H9 (cell line): ENCODE results near the gene CHAC2. TPM values are rescaled to one million over a fixed set of nuclear protein-coding genes. Genes with fewer than 3 reads are reported as not detected.

Source experiments
- DNase-seq: peaks from one replicate; pipeline ENCODE4 v3.0.0-alpha.2; 2017
- H2AFZ ChIP-seq: one replicate; pipeline ENCODE4 v1.6.1; 2013; ENCODE audit warnings: mild to moderate bottlenecking, low read length, control low read depth, moderate library complexity
- H2AK5ac ChIP-seq: 2 replicates; pipeline ENCODE4 v1.6.1; 2013; ENCODE audit warnings: low read length, control low read depth, mixed read lengths; ENCODE audit not compliant: insufficient read length
- H2BK120ac ChIP-seq: one replicate; pipeline ENCODE4 v1.6.1; 2013; ENCODE audit warnings: low read depth, mild to moderate bottlenecking, low read length, control low read depth, inconsistent platforms; ENCODE audit not compliant: poor library complexity, severe bottlenecking
- H2BK12ac ChIP-seq: 2 replicates; pipeline ENCODE4 v1.6.1; 2013; ENCODE audit warnings: low read length, control low read depth, mixed read lengths, low read depth; ENCODE audit not compliant: insufficient read length
- H2BK15ac ChIP-seq: 2 replicates; pipeline ENCODE4 v1.6.1; 2013; ENCODE audit warnings: low read depth, low read length, control low read depth
- H2BK20ac ChIP-seq: one replicate; pipeline ENCODE4 v1.6.1; 2013; ENCODE audit warnings: low read depth, mild to moderate bottlenecking, low read length, control low read depth, inconsistent platforms; ENCODE audit not compliant: poor library complexity, severe bottlenecking
- H2BK5ac ChIP-seq: 2 replicates; pipeline ENCODE4 v1.6.1; 2013; ENCODE audit warnings: low read length, control low read depth, mixed read lengths; ENCODE audit not compliant: insufficient read length
- H3K14ac ChIP-seq: 2 replicates; pipeline ENCODE4 v1.6.1; 2013; ENCODE audit warnings: low read length, control low read depth; ENCODE audit not compliant: insufficient read depth
- H3K18ac ChIP-seq: 2 replicates; pipeline ENCODE4 v1.6.1; 2013; ENCODE audit warnings: low read depth, mild to moderate bottlenecking, mixed read lengths, low read length, control low read depth; ENCODE audit not compliant: insufficient read length
- H3K23ac ChIP-seq: 2 replicates; pipeline ENCODE4 v1.6.1; 2013; ENCODE audit warnings: low read length, control low read depth, mixed read lengths, low read depth; ENCODE audit not compliant: insufficient read length
- H3K23me2 ChIP-seq: 2 replicates; pipeline ENCODE4 v1.6.1; 2013; ENCODE audit warnings: low read depth, mild to moderate bottlenecking, mixed read lengths, low read length, control low read depth; ENCODE audit not compliant: insufficient read length, poor library complexity, severe bottlenecking
- H3K27ac ChIP-seq: 2 replicates; pipeline ENCODE4 v1.5.1; 2013; ENCODE audit warnings: low read length, control low read depth, mixed read lengths, low read depth; ENCODE audit not compliant: insufficient read length
- H3K27me3 ChIP-seq: 2 replicates; pipeline ENCODE4 v1.6.1; 2013; ENCODE audit warnings: low read length, control low read depth, inconsistent platforms; ENCODE audit not compliant: insufficient read depth
- H3K4ac ChIP-seq: 2 replicates; pipeline ENCODE4 v1.6.1; 2013; ENCODE audit warnings: low read depth, mild to moderate bottlenecking, control low read depth, inconsistent platforms, low read length, moderate library complexity
- H3K4me1 ChIP-seq: 2 replicates; pipeline ENCODE4 v1.6.1; 2013; ENCODE audit warnings: low read length, control low read depth, inconsistent platforms; ENCODE audit not compliant: insufficient read depth
- H3K4me2 ChIP-seq: 2 replicates; pipeline ENCODE4 v1.6.1; 2013; ENCODE audit warnings: low read length, control low read depth, mixed read lengths; ENCODE audit not compliant: insufficient read length, insufficient read depth
- H3K56ac ChIP-seq: 2 replicates; pipeline ENCODE4 v1.6.1; 2013; ENCODE audit warnings: low read depth, mild to moderate bottlenecking, mixed read lengths, low read length, control low read depth; ENCODE audit not compliant: insufficient read length
- H3K79me1 ChIP-seq: 2 replicates; pipeline ENCODE4 v1.6.1; 2013; ENCODE audit warnings: low read depth, mild to moderate bottlenecking, moderate library complexity, low read length, control low read depth, inconsistent platforms; ENCODE audit not compliant: insufficient read depth, poor library complexity, severe bottlenecking
- H3K79me2 ChIP-seq: 2 replicates; pipeline ENCODE4 v1.6.1; 2013; ENCODE audit warnings: low read length, control low read depth, inconsistent platforms; ENCODE audit not compliant: insufficient read depth
- H3K9ac ChIP-seq: 2 replicates; pipeline ENCODE4 v1.6.1; 2013; ENCODE audit warnings: low read length, control low read depth, mixed read lengths; ENCODE audit not compliant: insufficient read length; ENCODE audit errors: extremely low read depth
- H3K9me3 ChIP-seq: one replicate; pipeline ENCODE4 v1.6.1; 2013; ENCODE audit warnings: low read depth, low read length, inconsistent platforms; ENCODE audit not compliant: control insufficient read depth
- H3T11ph ChIP-seq: one replicate; pipeline ENCODE4 v1.6.1; 2013; ENCODE audit warnings: mild to moderate bottlenecking, low read length, control low read depth, inconsistent platforms
- H4K20me1 ChIP-seq: one replicate; pipeline ENCODE4 v1.6.1; 2013; ENCODE audit not compliant: control insufficient read depth, insufficient read length, insufficient read depth
- H4K5ac ChIP-seq: 2 replicates; pipeline ENCODE4 v1.6.1; 2013; ENCODE audit warnings: low read depth, mild to moderate bottlenecking, mixed read lengths, low read length, control low read depth; ENCODE audit not compliant: insufficient read length
- H4K8ac ChIP-seq: replicated peaks from 2 replicates; pipeline ENCODE4 v1.6.1; 2013; ENCODE audit warnings: low read length, control low read depth, mixed read lengths, low read depth; ENCODE audit not compliant: insufficient read length
- H4K91ac ChIP-seq: 2 replicates; pipeline ENCODE4 v1.6.1; 2013; ENCODE audit warnings: low read depth, mild to moderate bottlenecking, moderate library complexity, mixed read lengths, low read length, control low read depth; ENCODE audit not compliant: insufficient read length
- H3K27ac Mint-ChIP-seq, 3 experiments: 2 replicates in 2 of 3; 3 replicates in 1 of 3; pipeline ENCODE4 v1.8.0; 2020 to 2021; ENCODE audit warnings: mixed read lengths in 3 of 3, mild to moderate bottlenecking in 1 of 3, moderate library complexity in 1 of 3
- H3K27me3 Mint-ChIP-seq: 2 replicates; pipeline ENCODE4 v1.8.0; 2021; ENCODE audit warnings: low read depth, mild to moderate bottlenecking, moderate library complexity, mixed read lengths
- H3K36me3 Mint-ChIP-seq, 3 experiments: 2 replicates in 2 of 3; 3 replicates in 1 of 3; pipeline ENCODE4 v1.8.0; 2020 to 2021; ENCODE audit warnings: low read depth in 3 of 3, mixed read lengths in 3 of 3; ENCODE audit not compliant: insufficient read depth in 1 of 3
- H3K4me1 Mint-ChIP-seq, 2 experiments: 2 replicates each; pipeline ENCODE4 v1.8.0; 2020; ENCODE audit warnings: mixed read lengths in 2 of 2
- H3K4me3 Mint-ChIP-seq, 2 experiments: 2 replicates in 1 of 2; 3 replicates in 1 of 2; pipeline ENCODE4 v1.8.0; 2020 to 2021; ENCODE audit warnings: mild to moderate bottlenecking in 2 of 2, mixed read lengths in 2 of 2, moderate library complexity in 1 of 2
- H3K9me3 Mint-ChIP-seq, 2 experiments: 2 replicates in 1 of 2; 3 replicates in 1 of 2; pipeline ENCODE4 v1.8.0; 2020; ENCODE audit warnings: mild to moderate bottlenecking in 2 of 2, mixed read lengths in 2 of 2, moderate library complexity in 1 of 2
- CTCF ChIP-seq: fragments of 200-600 bp; sonication (generic); conservative IDR thresholded peaks from 3 replicates; pipeline ENCODE4 v1.8.0; 2021; ENCODE audit warnings: antibody characterized with exemption, mild to moderate bottlenecking
- total RNA-seq: library from RNA; stranded (reverse); gene quantifications from 2 replicates; pipeline ENCODE4 v1.2.1, GENCODE V29; 2021

Gene CHAC2
- total RNA-seq, 1 experiment from 2014 or later: 11.3 TPM

DNA sequence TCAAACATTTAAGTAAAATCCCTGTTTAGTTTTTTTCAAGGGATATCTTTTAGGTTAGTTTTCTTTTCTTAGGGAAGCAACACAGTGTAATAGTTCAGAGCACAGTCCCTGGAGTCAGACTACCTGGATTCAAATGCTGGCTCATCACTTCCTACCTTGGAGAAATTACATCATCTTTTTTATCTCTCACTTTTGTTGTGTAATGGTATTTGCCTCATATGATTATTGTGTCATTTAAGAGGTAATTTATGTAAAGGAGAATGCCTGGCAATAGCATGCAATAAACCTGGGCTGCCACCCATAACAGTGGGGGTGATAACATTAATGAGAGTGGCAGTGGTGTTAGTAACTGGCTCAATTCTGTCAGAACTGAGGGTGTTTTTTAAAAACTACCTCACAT lies 45.5 kb downstream of the CHAC2 start:
- no peak overlapping the region for H3K4me3 Mint-ChIP-seq
- no peak overlapping the region for H4K8ac ChIP-seq
- no peak overlapping the region for H3K56ac ChIP-seq
- H2BK120ac ChIP-seq: no peak overlapping the region
- no peaks in the 10 kb centered on the region for H3K23me2 ChIP-seq
- no peak overlapping the region for H3K27ac Mint-ChIP-seq
- no peaks in the 10 kb centered on the region for H3K4me1 ChIP-seq
- no peak overlapping the region for H3K18ac ChIP-seq
- no peak overlapping the region for H3T11ph ChIP-seq
- no peak overlapping the region for H3K4me2 ChIP-seq
- TF ChIP-seq CTCF: no peak
- H3K9me3 ChIP-seq: no peaks in the 10 kb centered on the region
- no peak for DNase-seq
- no peak overlapping the region for H2BK20ac ChIP-seq
- no peaks in the 10 kb centered on the region for H4K20me1 ChIP-seq
- peaks cover 10 to 67% (median 61%) of the 10 kb centered on the region in 3 experiments for H3K36me3 Mint-ChIP-seq
- no peak overlapping the region for H3K9ac ChIP-seq
- H2AFZ ChIP-seq: no peak overlapping the region
- H4K91ac ChIP-seq: no peak overlapping the region
- H2BK5ac ChIP-seq: no peak overlapping the region
- no peaks in the 10 kb centered on the region for H3K27me3 ChIP-seq
- H3K23ac ChIP-seq: no peak overlapping the region
- no peak overlapping the region for H2AK5ac ChIP-seq
- H3K4ac ChIP-seq: no peak overlapping the region
- no peaks in the 10 kb centered on the region for H3K9me3 Mint-ChIP-seq
- no peaks in the 10 kb centered on the region for H3K27me3 Mint-ChIP-seq
- no peak overlapping the region for H3K27ac ChIP-seq
- H3K79me1 ChIP-seq: no peaks in the 10 kb centered on the region
- H4K5ac ChIP-seq: no peak overlapping the region
- H2BK12ac ChIP-seq: no peak overlapping the region
- no peak overlapping the region for H2BK15ac ChIP-seq
- H3K4me1 Mint-ChIP-seq: no peaks in the 10 kb centered on the region
- H3K79me2 ChIP-seq: no peaks in the 10 kb centered on the region
- no peak overlapping the region for H3K14ac ChIP-seq
